ENCODE results near the gene YWHAH.

DNA sequence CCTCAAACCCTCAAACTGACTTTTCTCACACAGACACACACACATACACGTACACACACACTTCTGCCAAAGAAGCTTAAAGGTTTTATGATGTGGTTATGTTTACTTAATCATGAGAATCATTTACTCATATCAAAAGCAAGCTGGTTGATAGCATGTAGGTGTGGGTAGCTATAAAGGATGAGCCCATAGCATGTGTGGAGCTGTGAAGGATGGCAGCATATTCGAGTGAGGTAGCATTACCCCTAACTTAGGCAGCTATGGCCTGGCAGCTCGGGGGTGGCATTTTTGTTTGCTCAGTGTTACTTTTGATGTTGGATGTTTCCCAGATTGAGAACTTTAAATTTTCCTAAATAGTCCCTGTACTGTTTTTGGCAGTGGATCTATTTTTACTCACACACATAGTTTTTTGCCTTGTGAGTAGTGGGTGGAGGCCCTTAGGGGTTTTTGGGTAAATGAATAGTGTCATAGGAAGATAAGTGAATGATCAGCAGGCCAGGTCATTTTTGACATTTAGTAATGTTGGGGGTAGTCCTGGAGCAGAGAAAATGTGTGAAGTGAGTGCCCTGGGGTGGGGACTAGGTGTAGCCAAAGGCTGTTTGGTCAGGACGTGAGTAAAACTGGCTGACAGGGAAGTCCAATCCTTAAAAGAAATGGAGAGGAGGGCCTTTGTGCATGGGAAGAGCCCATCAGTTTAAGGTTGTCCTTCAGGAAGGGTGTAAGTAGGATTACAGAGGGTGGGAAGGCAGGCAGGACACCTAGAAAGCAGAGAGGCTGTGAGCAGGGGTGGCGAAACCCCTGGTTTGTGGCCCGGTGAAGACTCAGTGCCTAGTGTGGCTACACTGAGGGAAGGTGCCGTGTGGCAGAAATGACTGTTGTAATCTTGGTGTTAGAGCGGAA is 7.1 kb downstream of the YWHAH start:
- TF ChIP-seq, protein P1, sequence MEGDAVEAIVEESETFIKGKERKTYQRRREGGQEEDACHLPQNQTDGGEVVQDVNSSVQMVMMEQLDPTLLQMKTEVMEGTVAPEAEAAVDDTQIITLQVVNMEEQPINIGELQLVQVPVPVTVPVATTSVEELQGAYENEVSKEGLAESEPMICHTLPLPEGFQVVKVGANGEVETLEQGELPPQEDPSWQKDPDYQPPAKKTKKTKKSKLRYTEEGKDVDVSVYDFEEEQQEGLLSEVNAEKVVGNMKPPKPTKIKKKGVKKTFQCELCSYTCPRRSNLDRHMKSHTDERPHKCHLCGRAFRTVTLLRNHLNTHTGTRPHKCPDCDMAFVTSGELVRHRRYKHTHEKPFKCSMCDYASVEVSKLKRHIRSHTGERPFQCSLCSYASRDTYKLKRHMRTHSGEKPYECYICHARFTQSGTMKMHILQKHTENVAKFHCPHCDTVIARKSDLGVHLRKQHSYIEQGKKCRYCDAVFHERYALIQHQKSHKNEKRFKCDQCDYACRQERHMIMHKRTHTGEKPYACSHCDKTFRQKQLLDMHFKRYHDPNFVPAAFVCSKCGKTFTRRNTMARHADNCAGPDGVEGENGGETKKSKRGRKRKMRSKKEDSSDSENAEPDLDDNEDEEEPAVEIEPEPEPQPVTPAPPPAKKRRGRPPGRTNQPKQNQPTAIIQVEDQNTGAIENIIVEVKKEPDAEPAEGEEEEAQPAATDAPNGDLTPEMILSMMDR (IDR thresholded peaks at IDR 0.05; ENCODE audit: insufficient read depth, low read length): no peak
- no peak; the same call in none of the 2 replicates for TF ChIP-seq POLR2AphosphoS5 (IDR thresholded peaks at IDR 0.05; ENCODE audit: low read depth)
- TF ChIP-seq, protein P2, sequence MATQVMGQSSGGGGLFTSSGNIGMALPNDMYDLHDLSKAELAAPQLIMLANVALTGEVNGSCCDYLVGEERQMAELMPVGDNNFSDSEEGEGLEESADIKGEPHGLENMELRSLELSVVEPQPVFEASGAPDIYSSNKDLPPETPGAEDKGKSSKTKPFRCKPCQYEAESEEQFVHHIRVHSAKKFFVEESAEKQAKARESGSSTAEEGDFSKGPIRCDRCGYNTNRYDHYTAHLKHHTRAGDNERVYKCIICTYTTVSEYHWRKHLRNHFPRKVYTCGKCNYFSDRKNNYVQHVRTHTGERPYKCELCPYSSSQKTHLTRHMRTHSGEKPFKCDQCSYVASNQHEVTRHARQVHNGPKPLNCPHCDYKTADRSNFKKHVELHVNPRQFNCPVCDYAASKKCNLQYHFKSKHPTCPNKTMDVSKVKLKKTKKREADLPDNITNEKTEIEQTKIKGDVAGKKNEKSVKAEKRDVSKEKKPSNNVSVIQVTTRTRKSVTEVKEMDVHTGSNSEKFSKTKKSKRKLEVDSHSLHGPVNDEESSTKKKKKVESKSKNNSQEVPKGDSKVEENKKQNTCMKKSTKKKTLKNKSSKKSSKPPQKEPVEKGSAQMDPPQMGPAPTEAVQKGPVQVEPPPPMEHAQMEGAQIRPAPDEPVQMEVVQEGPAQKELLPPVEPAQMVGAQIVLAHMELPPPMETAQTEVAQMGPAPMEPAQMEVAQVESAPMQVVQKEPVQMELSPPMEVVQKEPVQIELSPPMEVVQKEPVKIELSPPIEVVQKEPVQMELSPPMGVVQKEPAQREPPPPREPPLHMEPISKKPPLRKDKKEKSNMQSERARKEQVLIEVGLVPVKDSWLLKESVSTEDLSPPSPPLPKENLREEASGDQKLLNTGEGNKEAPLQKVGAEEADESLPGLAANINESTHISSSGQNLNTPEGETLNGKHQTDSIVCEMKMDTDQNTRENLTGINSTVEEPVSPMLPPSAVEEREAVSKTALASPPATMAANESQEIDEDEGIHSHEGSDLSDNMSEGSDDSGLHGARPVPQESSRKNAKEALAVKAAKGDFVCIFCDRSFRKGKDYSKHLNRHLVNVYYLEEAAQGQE (IDR thresholded peaks at IDR 0.05; ENCODE audit: insufficient replicate concordance, low read depth): no peak

All from HL-60 (cell line).